Astrocyte (in vitro differentiated cells and primary cell): ENCODE data around the gene ANKIB1. TPM values are rescaled to one million over a fixed set of nuclear protein-coding genes. Genes with fewer than 3 reads are reported as not detected.
A peak's percentile ranks its signal among the peaks of the same experiment; 100 is the strongest.

Source experiments
- DNase-seq: peaks from one replicate; pipeline ENCODE4 v3.0.0-alpha.2; 2010; ENCODE audit warnings: low read depth
- FAIRE-seq: peaks from 2 replicates; lab custom pipeline; 2011; peaks lifted over from hg19 to GRCh38; lab: Jason Lieb, UNC
- H2AFZ ChIP-seq: 2 replicates; pipeline ENCODE4 v1.6.0; 2012; ENCODE audit warnings: low read depth, low read length, inconsistent platforms
- H3K27ac ChIP-seq: 2 replicates; pipeline ENCODE4 v1.5.1; 2011; ENCODE audit warnings: low read depth, low read length, inconsistent platforms
- H3K27me3 ChIP-seq: 2 replicates; pipeline ENCODE4 v1.6.0; 2011; ENCODE audit warnings: low read length, inconsistent platforms; ENCODE audit not compliant: insufficient read depth
- H3K36me3 ChIP-seq: 2 replicates; pipeline ENCODE4 v1.5.1; 2011; ENCODE audit warnings: low read length, inconsistent platforms; ENCODE audit not compliant: insufficient read depth
- H3K4me1 ChIP-seq: 2 replicates; pipeline ENCODE4 v1.5.1; 2011; ENCODE audit warnings: low read length, inconsistent platforms; ENCODE audit not compliant: insufficient read depth
- H3K4me2 ChIP-seq: 2 replicates; pipeline ENCODE4 v1.6.0; 2012; ENCODE audit warnings: low read length, inconsistent platforms
- H3K4me3 ChIP-seq: 2 replicates; pipeline ENCODE4 v1.5.1; 2011; ENCODE audit warnings: low read depth, mild to moderate bottlenecking, low read length, inconsistent platforms; ENCODE audit not compliant: insufficient read depth
- H3K79me2 ChIP-seq: 2 replicates; pipeline ENCODE4 v1.6.0; 2012; ENCODE audit warnings: mild to moderate bottlenecking, low read length, inconsistent platforms; ENCODE audit not compliant: insufficient read depth
- H3K9ac ChIP-seq: 2 replicates; pipeline ENCODE4 v1.6.0; 2012; ENCODE audit warnings: mild to moderate bottlenecking, low read length, inconsistent platforms
- H3K9me3 ChIP-seq: 2 replicates; pipeline ENCODE4 v1.5.1; 2012; ENCODE audit warnings: low read depth, mild to moderate bottlenecking, low read length, inconsistent platforms; ENCODE audit not compliant: insufficient read depth
- H4K20me1 ChIP-seq: 2 replicates; pipeline ENCODE4 v1.6.0; 2012; ENCODE audit warnings: low read length, inconsistent platforms; ENCODE audit not compliant: insufficient read depth
- H3K27ac Mint-ChIP-seq: one replicate; pipeline ENCODE4 v1.8.0; 2021; ENCODE audit warnings: mild to moderate bottlenecking, mixed read lengths; ENCODE audit not compliant: unreplicated experiment
- H3K27me3 Mint-ChIP-seq: one replicate; pipeline ENCODE4 v1.8.0; 2021; ENCODE audit warnings: low read depth, mixed read lengths; ENCODE audit not compliant: unreplicated experiment
- H3K36me3 Mint-ChIP-seq: one replicate; pipeline ENCODE4 v1.8.0; 2021; ENCODE audit warnings: low read depth, mixed read lengths; ENCODE audit not compliant: unreplicated experiment
- H3K4me1 Mint-ChIP-seq: one replicate; pipeline ENCODE4 v1.8.0; 2021; ENCODE audit warnings: low read depth, mixed read lengths; ENCODE audit not compliant: unreplicated experiment
- H3K4me3 Mint-ChIP-seq: one replicate; pipeline ENCODE4 v1.8.0; 2021; ENCODE audit warnings: mild to moderate bottlenecking, moderate library complexity, mixed read lengths; ENCODE audit not compliant: unreplicated experiment
- H3K9me3 Mint-ChIP-seq: one replicate; pipeline ENCODE4 v1.8.0; 2021; ENCODE audit warnings: mild to moderate bottlenecking, mixed read lengths; ENCODE audit not compliant: unreplicated experiment
- CTCF ChIP-seq: IDR thresholded peaks from 2 replicates; pipeline ENCODE4 v1.5.1; 2011; ENCODE audit warnings: low read depth, mild to moderate bottlenecking, inconsistent platforms, low read length, moderate library complexity; ENCODE audit not compliant: insufficient read depth
- EZH2 ChIP-seq: IDR thresholded peaks from 2 replicates; pipeline ENCODE4 v1.6.1; 2012; ENCODE audit warnings: mild to moderate bottlenecking, low read length, inconsistent platforms; ENCODE audit not compliant: insufficient read depth
- total RNA-seq: library from RNA; stranded (reverse); gene quantifications from 2 replicates; pipeline ENCODE4 v1.2.1, GENCODE V29; 2021

Gene ANKIB1
- total RNA-seq, 1 donor from 2014 or later, result 83.3 TPM

GRCh38 chr7:92433019-92433418, 187.2 kb downstream of the ANKIB1 start:
- Histone ChIP-seq H3K4me1 (no peaks in the 10 kb centered on the region), H3K4me2 (no peak overlapping the region), H3K36me3 (no peaks in the 10 kb centered on the region), H2AFZ (no peak overlapping the region), H3K27ac (no peak overlapping the region), H3K9me3 (no peaks in the 10 kb centered on the region), H3K9ac (no peak overlapping the region), H3K4me3 (no peak overlapping the region), H4K20me1 (no peaks in the 10 kb centered on the region), H3K79me2 (no peaks in the 10 kb centered on the region), H3K27me3 (peaks cover 3% of the 10 kb centered on the region)
- TF ChIP-seq CTCF (no peak), EZH2 (no peak)
- no peaks in the 10 kb centered on the region for H3K9me3 Mint-ChIP-seq
- no peaks in the 10 kb centered on the region for H3K36me3 Mint-ChIP-seq
- H3K27ac Mint-ChIP-seq, result no peak overlapping the region
- H3K4me3 Mint-ChIP-seq, result no peak overlapping the region
- peaks cover 2% of the 10 kb centered on the region for H3K4me1 Mint-ChIP-seq
- H3K27me3 Mint-ChIP-seq, result peaks cover 3% of the 10 kb centered on the region
- DNase-seq (no peak), FAIRE-seq (no peak)

GRCh38 chr7:92435542-92435941, 189.8 kb downstream of the ANKIB1 start:
- Histone ChIP-seq H3K27ac (no peak overlapping the region), H3K4me3 (no peak overlapping the region), H3K79me2 (no peaks in the 10 kb centered on the region), H3K4me1 (no peaks in the 10 kb centered on the region), H4K20me1 (no peaks in the 10 kb centered on the region), H3K9ac (no peak overlapping the region), H2AFZ (no peak overlapping the region), H3K27me3 (peaks cover 9% of the 10 kb centered on the region), H3K36me3 (no peaks in the 10 kb centered on the region), H3K9me3 (no peaks in the 10 kb centered on the region), H3K4me2 (no peak overlapping the region)
- no peaks in the 10 kb centered on the region for H3K9me3 Mint-ChIP-seq
- H3K36me3 Mint-ChIP-seq, result no peaks in the 10 kb centered on the region
- no peak overlapping the region for H3K4me3 Mint-ChIP-seq
- H3K4me1 Mint-ChIP-seq, result peaks cover 2% of the 10 kb centered on the region
- H3K27me3 Mint-ChIP-seq, result peaks cover 3% of the 10 kb centered on the region
- H3K27ac Mint-ChIP-seq, result peak overlapping the region; percentile 24
- FAIRE-seq (no peak), DNase-seq (no peak)
- TF ChIP-seq CTCF (no peak), EZH2 (no peak)

GRCh38 chr7:92436612-92437445, 191.1 kb downstream of the ANKIB1 start:
- Histone ChIP-seq H3K36me3 (no peaks in the 10 kb centered on the region), H2AFZ (no peak overlapping the region), H3K9ac (no peak overlapping the region), H3K9me3 (no peaks in the 10 kb centered on the region), H3K27me3 (peaks cover 9% of the 10 kb centered on the region), H3K79me2 (no peaks in the 10 kb centered on the region), H3K4me2 (no peak overlapping the region), H4K20me1 (no peaks in the 10 kb centered on the region), H3K4me1 (no peaks in the 10 kb centered on the region), H3K27ac (no peak overlapping the region), H3K4me3 (no peak overlapping the region)
- H3K27me3 Mint-ChIP-seq, result no peaks in the 10 kb centered on the region
- no peak overlapping the region for H3K4me3 Mint-ChIP-seq
- no peak for FAIRE-seq
- H3K4me1 Mint-ChIP-seq, result peaks cover 2% of the 10 kb centered on the region
- H3K9me3 Mint-ChIP-seq, result no peaks in the 10 kb centered on the region
- no peak for DNase-seq
- H3K27ac Mint-ChIP-seq, result no peak overlapping the region
- TF ChIP-seq CTCF (no peak), EZH2 (no peak)
- no peaks in the 10 kb centered on the region for H3K36me3 Mint-ChIP-seq
